Sigmoid colon (tissue), 4 donors: ENCODE data around the gene TBC1D3D.
"Not testable (repeated sequence)": the region's sequence is repeated elsewhere in the genome, so short reads cannot be mapped to it uniquely, and the experiment has no call there.

Experiments
- CTCF ChIP-seq, 4 experiments: fragments of 450-650 bp in 3 of 4; fragments of 200-600 bp in 1 of 4; IDR thresholded peaks; one replicate each; pipeline ENCODE4 v1.5.1; 2016 to 2019; ENCODE audit warnings: antibody characterized with exemption in 4 of 4, mild to moderate bottlenecking in 3 of 4, moderate library complexity in 2 of 4
- POLR2A ChIP-seq, 2 donors: fragments of 450-650 bp; IDR thresholded peaks; one replicate each; pipeline ENCODE4 v1.6.1; 2016; ENCODE audit warnings: antibody characterized with exemption in 2 of 2, mild to moderate bottlenecking in 2 of 2, moderate library complexity in 2 of 2
- POLR2AphosphoS5 ChIP-seq, 4 donors: sonication (generic); formaldehyde crosslinking; IDR thresholded peaks; one replicate each; pipeline ENCODE4 v1.6.1; 2017; ENCODE audit warnings: antibody characterized with exemption in 4 of 4

GRCh38 chr17:38003676-38004075 is at the start of gene TBC1D3D:
- not testable (repeated sequence) for TF ChIP-seq POLR2A, CTCF, POLR2AphosphoS5 (IDR thresholded peaks at IDR 0.05)
